NCI-H345 (cell line): ENCODE measurements around the gene SPATA12.

Source experiments
- DNase-seq: peaks from one replicate; lab custom pipeline; 2025; lab: John Stamatoyannopoulos, UW

The SPATA12 gene, protein sequence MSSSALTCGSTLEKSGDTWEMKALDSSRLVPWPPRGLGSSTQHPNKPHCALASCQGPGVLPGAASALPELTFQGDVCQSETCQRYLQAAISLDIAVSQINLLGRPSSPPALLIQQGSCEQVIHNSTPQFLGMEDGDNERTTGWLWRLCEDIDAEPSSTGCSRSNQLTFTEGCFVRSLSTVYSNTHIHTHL

DNA sequence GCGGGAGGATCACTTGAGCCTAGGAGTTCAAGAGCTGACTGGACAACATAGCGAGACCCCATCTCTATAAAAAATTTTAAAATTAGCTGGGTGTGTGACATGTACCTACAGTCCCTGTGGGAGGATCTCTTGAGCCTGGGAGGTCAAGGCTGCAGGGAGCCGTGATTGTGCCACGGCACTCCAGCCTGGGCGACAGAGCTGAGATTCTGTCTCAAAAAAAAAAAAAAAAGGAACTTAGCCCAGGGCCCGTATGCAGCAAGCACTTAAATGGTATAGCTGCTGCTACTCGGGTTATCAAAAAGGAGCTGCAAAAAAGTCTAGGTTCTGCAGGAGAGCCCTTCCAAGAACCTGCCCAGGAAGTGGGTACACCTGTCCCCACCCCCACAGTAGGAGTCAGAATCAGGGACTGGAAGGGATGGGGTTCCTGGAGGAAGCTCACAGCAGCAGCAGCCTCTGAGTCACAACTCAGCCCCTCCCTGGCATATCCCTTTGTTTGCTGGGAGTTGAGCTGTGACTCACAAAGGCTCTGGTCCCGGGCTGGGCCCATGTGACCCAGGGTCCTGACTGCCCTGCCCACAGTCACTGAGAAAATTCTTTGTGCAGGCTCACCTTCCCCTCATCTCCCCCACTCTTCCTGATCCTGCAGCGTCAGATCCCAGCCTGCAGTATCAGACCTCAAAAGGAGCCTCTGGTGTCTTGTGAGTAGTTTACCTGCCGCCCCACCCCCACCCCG, at the start of gene SPATA12:
Gene SPATA12 (plus strand): TSS at position 576 of the 733 bp plus-strand sequence. CDS start 13,031 bp downstream, outside the sequence.
- DNase-seq, result peak; percentile 52

DNA sequence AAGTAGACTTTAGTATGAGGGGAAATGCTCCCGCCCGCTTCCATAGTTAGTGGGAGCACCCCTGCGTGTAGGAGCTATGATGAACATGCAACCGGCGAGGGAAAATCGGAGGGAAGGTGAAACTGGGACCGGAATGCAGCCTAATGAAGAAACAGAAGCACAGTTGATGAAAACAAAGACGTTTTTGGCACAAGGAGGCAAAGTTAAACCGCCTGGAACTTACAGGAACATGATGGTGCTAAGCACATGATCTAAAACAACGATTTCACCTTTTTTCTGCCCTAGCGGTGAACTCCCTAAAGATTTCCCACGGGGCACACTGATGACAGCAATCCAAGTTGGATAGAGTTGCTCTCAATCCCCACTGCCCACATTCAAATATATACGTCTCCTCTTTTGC, 49.4 kb upstream of the SPATA12 start:
- DNase-seq, result no peak

DNA sequence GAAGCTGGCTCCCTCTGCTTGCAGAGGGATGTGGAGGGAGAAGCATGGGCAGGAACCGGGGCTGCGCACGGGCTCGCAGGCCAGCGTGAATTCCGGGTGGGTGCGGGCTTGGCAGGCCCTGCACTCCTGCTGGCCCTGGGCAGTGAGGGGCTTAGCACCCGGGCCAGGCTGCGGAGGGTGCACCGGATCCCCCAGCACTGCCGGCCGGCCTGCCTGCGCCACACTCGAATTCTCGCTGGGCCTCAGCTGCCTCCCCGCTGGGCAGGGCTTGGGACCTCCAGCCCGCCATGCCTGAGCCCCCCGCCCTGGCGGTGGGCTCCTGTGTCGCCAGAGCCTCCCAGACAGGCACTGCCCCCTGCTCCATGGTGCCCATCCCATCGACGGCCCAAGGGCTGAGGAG, 47.6 kb upstream of the SPATA12 start:
- DNase-seq, result no peak

DNA sequence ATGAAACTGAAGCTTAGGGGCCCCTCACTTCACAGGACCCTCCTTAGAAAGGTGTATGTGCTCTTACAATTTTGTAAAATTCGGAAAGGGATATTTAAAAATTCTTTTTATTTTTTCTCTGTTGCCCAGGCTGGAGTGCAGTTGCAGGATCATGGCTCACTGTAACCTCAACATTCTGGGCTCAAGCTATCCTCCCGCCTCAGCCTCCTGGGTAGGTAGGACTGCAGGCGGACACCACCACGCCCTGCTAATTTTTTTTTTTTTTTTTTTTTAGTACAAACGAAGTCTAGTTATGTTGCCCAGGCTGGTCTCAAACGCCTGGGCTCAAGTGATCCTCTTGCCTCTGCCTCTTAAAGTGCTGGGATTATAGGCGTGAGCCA, 45.1 kb upstream of the SPATA12 start:
- no peak for DNase-seq

DNA sequence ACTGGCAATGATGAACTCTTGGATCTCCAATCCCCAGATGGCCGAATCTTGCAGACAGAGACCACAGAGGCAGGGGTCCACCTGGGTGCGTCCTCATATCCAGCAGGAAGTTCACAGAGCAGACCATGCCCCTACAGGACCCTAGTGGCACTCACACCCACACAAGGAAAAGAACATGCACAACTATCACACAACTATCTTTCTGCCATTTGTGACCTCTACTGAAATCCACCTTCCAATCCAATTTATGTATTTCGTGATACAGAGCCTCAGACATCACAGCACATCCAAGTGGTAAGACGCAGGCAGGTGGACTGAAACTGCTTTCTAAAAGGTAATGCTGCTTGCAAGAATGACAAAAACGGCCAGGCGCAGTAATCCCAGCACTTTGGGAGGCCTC, 44.6 kb upstream of the SPATA12 start:
- no peak for DNase-seq

DNA sequence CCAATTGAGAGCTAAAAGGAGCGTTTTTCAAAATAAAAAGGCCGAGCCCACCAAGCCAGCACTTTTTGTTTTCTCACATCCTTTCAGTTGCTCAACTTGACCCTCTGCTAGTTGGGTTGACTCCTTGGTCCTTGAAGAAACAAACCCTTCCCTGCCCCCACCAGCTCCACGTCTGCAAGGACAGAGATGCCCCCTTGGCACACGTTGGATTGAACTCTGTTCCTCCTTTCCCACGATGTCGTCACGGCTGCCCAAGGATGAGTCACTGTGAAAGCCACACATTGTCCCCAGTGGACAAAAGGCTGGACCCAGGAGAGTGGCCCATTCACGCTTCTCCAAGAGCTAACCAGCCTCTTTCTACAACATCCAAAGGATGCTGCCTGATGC, 43.0 kb upstream of the SPATA12 start:
- no peak for DNase-seq

DNA sequence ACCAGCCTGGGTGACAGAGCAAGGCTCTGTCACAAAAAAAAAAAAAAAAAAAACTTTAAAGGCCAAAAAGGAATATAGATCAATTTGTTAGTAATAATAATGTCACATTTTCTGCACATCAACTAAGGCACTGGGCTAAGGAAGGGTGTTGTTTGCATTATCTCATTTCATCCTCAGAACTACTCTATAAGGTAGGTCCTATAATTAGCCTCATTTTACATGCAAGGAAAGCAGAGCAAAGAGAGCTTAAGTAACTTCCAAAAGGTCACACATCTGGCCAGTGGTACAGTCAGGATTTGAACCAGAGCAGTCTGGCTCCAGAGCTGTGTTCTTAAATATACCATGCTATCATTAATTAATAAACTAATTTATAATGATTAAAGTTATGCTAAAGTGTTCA, 42.2 kb upstream of the SPATA12 start:
- no peak for DNase-seq

DNA sequence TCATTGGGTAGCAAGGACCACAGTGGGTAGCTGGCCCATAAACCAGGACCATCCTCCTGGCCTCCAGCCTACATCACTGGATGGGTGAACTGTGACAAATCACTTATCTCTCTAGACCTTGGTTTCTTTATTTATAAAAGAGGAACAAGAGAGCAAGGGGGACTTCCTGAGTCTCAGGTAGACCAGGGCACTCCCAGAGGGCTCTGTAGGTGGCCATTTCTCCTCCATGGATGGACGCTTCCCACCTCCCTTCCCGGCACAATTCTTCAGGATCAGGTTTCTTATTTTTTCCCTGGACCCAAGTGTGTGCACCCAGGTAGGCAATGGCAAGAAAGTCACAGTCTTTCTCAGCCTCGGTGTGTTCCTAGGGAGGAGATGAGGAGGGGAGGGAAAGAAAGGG, 41.4 kb upstream of the SPATA12 start:
- no peak for DNase-seq

DNA sequence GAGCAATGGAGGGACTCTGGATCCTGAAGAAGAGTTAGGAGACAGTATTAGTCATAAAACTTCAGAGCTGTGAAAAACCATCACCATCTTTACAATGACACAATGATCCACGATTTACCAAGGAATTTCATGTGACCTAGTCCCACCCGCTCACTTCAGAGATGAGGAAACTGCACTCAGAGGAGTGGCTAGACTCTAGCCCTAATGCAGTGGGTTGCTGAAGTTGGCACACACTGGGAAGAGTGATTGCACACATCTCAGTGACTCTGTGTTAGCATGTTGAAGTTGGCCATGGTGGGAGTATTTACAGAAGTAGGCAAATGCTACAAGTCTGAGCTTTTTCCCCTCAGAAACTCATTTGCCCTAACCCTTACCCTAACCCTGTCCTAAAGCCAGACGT, 35.2 kb upstream of the SPATA12 start:
- no peak for DNase-seq

DNA sequence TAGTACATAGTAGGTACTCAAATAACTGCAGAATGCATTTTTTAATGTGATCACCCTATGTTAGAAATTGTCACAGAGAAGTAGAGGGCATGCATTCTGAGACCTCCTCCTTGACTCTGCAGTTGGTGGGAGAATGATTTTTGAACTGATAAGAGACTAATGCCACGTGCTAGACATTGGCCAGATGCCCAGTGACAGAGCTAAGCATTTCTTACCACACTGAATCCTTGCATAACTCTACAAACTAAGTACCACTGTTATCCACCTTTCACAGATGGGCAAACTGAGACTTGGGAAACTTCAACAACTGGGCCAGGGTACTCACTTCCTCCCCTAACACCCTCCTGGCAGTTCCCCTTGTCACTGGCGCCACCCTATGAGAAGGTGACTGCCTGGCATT, 33.5 kb upstream of the SPATA12 start:
- DNase-seq, result no peak

DNA sequence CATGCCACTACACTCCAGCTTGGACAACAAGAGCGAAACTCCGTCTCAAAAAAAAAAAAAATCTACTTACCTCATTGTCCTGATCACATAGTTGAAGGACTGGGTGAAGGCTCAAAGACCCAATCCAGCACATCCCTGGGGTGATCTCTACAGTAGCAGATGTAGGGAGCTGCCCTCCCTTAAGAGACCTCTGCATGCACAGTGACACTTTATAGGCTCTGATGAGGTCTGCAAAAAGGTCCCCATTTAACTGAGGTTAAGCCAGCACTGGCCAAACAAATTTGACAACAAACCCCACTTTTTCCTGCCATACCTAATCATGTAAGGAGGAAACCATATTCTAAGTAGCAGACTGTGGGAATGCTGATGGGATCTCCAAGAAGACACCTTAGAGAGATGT, 31.1 kb upstream of the SPATA12 start:
- DNase-seq, result no peak

DNA sequence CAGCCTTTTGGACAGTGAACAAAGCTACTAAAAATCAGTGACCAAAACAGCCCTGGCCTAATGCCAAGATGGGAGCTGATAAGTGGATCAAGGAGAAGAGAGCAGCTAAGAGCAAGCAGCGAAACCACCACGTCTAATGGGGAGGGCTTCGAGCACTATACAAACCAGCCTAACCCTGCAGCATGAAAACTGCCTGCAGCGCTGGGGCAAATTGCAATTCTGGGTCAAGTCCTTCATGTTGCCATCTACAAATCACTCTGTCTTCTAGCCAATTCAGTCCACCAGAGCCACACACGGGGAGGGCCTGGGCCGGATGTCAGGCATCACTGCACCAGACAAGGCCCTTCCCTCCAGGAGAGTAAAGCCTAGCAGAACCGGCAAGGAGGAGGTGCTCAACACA, 30.5 kb upstream of the SPATA12 start:
- DNase-seq, result no peak

DNA sequence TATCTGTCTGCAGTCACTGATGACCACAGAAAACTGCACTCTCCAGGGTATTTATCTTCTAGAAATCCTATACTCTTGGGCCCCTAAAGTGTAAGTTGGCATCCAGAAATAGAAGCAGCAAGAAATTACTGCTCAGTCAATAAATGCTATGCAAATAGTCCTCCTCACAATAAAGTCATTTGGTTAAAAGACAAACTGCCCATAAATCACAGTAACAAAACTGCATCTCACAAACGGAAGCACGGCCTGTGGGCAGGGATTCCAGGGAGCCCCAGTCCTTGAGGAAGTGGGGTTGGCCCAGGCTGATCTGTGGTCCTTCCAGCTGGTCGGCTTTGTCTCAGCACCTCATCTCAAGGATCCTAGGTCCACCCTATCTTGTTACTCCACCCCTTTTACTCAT, 29.7 kb upstream of the SPATA12 start:
- DNase-seq, result no peak

DNA sequence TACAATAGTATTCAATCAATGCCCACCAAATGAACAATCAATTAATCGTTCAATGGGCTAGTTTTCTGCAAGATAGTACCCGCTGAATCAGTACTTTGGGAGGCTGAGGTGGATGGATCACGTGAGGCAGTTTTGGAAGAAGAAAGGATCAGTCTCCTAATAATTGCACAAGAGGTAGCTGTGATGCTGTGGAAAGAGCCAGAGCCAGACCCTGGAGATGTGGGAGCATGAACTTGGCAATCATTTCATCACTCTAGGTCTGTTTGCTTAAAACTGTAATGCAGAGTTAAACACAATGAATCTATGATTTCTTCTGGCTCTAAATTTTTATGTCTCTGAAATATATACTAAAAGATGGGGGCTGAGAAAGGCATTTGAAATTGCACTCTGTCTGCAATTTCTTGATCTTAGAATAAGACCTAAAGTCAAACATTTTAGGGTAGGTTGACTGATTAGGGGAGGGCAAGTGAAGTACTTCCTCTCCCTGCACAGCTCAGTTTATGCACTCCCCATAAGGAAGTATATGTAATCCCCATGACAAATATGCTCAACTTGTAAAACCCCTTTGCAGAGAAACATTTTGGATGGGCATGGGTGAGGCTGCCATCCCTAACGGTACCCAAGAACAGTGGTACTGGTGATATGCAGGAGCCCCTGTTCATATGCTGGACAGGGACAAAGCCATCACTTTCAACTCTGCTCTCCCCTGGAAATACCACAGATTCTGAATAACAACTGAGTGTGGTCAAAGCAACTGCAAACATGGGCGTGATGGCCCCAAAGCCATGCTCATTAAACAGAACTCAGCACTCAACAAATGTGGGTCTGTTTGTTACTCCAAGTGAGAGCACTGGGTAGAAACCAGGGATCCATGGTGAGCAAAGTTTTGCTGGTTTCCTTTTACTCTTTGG, 28.6 kb upstream of the SPATA12 start:
- no peak for DNase-seq

DNA sequence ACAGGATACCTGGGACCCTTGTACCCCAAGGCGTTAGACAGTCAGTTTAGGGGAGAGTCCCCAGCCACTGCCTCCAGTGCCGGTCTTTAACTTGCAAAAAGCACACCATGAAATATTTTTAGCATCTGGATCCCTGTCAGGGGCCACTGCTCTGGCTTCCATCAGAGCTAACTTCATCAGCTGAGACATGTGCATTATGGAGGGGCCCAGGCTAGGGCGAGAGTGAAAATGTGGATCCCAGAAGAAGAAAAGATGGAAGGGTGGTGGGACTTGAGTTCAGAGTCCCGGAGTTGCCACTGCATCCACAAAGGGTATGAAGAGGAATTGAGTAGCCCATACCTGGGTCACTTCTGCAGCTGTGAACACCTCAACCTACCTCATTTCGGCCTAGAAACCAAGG, 23.5 kb upstream of the SPATA12 start:
- no peak for DNase-seq

DNA sequence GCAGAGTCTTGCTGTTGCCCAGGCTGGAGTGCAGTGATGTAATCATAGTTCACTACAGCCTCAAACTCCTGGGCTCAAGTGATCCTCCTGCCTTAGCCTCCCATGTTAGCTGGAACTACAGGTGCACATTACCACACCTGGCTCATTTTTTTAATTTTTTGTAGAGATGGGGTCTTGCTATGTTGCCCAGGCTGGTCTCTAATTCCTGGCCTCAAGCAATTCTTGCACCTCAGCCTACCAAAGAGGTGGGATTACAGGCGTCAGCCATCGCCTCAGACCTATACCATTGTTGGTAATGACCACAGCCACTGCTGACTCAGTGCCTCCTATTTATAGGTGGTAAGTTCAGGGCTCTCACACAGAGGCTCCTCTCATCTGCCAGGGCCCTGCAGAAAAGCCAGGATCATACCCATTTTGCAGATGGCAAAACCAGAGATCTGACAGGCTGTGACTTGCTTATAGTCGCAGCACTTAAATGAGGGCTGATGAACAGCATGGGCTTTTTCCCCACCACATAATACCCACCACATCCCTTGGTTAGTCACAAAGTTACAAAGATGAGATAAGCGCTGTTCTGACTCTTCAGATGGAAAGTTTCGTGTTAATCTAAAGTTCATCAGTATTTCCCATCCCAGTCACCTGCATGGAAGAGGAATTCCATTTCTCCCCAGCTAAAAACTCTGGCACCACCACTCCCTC, 21.8 kb upstream of the SPATA12 start:
- DNase-seq, result no peak

DNA sequence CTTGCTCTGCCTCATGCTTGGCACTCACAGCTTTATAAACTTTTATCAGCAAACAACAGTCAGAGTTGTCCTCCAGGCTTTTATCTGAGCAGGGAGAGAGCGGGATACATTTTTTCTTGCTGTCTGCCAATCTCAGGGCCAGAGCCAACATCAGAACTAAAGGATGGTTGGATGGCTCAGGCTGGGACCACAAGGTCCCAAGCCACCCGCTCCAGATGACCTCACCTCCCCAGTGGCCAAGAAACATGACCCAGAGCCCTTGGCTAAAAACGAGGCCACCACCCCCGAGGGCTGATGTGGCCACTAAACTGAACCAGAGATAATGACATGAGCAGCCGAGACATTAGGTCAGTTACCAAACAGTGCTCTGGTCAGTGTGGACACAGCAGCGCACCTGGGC, 18.8 kb upstream of the SPATA12 start:
- DNase-seq, result no peak

DNA sequence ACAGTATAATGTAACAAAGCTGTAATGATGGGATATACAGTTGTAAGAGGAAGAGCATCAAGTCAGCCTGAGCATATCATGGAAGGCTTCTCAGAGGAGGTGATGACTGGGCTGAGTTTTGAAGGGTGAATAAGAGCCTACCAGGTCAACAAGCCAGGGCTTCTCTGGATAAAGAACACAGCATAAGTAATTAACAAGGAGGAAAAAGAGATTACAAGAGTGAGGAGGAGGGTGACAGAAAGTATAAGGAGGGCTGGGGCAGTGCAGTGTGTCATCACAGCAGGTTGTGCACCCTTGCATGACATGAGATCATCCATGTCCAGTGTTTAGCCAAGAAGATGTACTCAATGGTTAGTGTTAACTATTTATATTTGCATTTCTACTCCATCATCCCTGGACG, 16.9 kb upstream of the SPATA12 start:
- no peak for DNase-seq

DNA sequence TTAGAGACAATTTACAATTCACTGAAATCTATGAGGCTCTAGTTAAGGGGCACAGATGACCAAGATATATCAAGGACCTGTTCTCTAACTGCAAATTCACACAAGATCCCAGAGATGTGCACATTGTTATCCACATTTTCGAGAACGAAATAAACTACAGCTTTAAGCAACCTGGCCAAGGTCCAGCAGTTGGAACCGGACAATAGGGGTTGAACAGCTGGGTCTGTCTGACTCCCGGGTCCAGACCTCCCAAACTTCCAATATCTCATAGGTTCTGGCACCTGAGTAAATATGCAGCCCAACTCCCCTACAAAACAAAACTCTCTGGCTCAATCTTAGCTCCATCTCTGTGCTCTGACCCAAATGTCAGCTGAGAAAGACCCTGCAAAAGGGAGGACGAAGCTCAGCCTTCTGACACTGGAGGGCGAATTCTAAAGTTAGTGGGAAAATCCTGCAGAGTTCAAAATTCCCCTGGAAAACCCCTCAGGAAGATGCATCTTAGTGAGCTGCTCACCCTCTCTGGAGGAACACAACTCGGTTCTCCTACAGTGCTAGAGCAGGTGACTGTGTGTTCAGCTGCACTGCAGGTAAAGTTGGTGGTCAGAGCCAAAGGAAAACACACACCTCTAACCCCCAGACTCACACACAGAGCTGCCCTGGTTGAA, 14.2 kb upstream of the SPATA12 start:
- no peak for DNase-seq

DNA sequence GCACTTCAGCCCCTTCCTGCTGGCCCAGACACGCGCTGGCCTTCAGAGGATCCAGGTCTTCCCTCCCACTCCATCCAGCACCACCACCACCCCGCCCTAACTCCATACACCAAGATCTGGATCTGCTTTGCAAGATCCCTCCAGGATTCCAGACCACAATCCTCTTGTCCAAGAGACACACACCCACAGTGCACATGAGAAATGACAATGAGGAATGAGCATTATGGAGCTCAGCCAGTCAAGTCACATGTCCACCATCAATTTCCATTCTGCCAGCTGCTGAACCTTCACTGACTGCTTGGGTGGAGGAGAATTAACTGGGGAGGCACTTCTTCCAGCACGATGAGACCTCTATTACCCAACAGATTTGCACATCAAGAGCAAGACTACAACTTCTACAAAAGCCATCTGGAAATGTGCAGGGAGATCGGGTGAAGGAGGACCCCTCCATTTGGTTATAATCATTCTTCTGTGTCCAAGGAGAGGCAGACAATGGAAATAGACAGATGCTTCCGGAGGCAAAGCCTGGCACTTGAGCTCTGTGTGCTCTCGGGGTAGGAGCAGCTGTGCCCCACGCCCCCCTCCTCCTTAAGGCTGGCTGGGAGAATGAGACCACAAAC, 12.3 kb upstream of the SPATA12 start:
- DNase-seq, result peak; percentile 35

DNA sequence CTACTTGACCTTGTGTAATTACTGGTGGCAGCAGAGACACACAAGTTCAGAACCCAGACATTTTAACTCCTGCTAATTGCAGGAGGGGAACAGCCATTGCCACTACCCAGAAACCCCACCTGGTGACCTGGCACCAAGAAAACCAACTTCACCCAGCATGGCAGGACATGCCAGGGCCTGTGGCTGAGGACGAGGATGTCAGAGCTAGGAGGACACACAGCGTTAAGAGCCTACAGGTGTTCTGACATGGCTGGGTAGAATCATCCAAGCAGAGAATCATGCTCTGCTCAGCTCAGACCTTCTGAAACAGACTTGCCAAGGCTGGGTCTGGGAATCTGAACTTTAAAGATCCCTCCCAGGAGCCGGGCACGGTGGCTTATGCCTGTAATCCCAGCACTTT, 11.7 kb upstream of the SPATA12 start:
- peak; percentile 9 for DNase-seq
